RKO (cell line): ENCODE data around the gene VPS33B.
"Not testable (repeated sequence)": the region's sequence is repeated elsewhere in the genome, so short reads cannot be mapped to it uniquely, and the experiment has no call there.

Source experiments
- DNase-seq: peaks from one replicate; pipeline ENCODE4 v3.0.0-alpha.2; 2016; ENCODE audit warnings: low spot score

VPS33B gene

GRCh38 chr15:91031796-91032195 lies 9.4 kb upstream of the VPS33B start:
- DNase-seq: no peak

- DNase-seq: no peak
These were observed 5.3 kb upstream of the VPS33B start for GRCh38 chr15:91027677-91028076.

GRCh38 chr15:91023720-91024119 lies 1.3 kb upstream of the VPS33B start:
- no peak for DNase-seq

- DNase-seq: peak; percentile 22
These were observed 387 bp upstream of the VPS33B start for GRCh38 chr15:91022832-91023129.

- peak; percentile 86 for DNase-seq
These were observed 799 bp downstream of the VPS33B start for GRCh38 chr15:91021516-91022074.

- no peak for DNase-seq
These were observed 4.2 kb downstream of the VPS33B start for GRCh38 chr15:91018158-91018557.

GRCh38 chr15:91017716-91018115 lies 4.7 kb downstream of the VPS33B start:
- no peak for DNase-seq

GRCh38 chr15:91013701-91014100 lies 8.7 kb downstream of the VPS33B start:
- DNase-seq: not testable (repeated sequence)

GRCh38 chr15:91007266-91007665 lies 15.1 kb downstream of the VPS33B start:
- DNase-seq: no peak

GRCh38 chr15:91001209-91001608 lies 21.2 kb downstream of the VPS33B start:
- DNase-seq: no peak

- DNase-seq: no peak
These were observed 23.7 kb downstream of the VPS33B start for GRCh38 chr15:90998737-90999136.

- peak; percentile 98 for DNase-seq
These were observed 27.7 kb downstream of the VPS33B start, which contains the start of gene PRC1 for GRCh38 chr15:90994417-90995311. Gene PRC1 (minus strand): TSS chr15:90994535. CDS start chr15:90994417, 118 bp downstream.

GRCh38 chr15:90994059-90994416 lies 28.4 kb downstream of the VPS33B start:
- DNase-seq: no peak

GRCh38 chr15:90991587-90992285 lies 30.7 kb downstream of the VPS33B start:
- DNase-seq: no peak

- DNase-seq: no peak
These were observed 31.9 kb downstream of the VPS33B start for GRCh38 chr15:90990446-90990845.

- no peak for DNase-seq
These were observed 33.2 kb downstream of the VPS33B start for GRCh38 chr15:90989040-90989768.

- no peak for DNase-seq
These were observed 34.1 kb downstream of the VPS33B start for GRCh38 chr15:90988296-90988695.

GRCh38 chr15:90987561-90988141 lies 34.7 kb downstream of the VPS33B start:
- DNase-seq: no peak

GRCh38 chr15:90986790-90987507 lies 35.4 kb downstream of the VPS33B start:
- no peak for DNase-seq

GRCh38 chr15:90982135-90982534 lies 40.3 kb downstream of the VPS33B start:
- DNase-seq: peak; percentile 15

GRCh38 chr15:90981681-90982080 lies 40.7 kb downstream of the VPS33B start:
- no peak for DNase-seq
